Fibroblast of mammary gland (primary cell): ENCODE measurements around the gene ANKDD1B.
A peak's percentile ranks its signal among the peaks of the same experiment; 100 is the strongest.

Experiments used
- DNase-seq: peaks from one replicate; pipeline ENCODE4 v3.0.0-alpha.2; 2010; ENCODE audit warnings: low read depth
- H3K4me3 ChIP-seq: 2 replicates; pipeline ENCODE4 v1.5.1; 2011; ENCODE audit warnings: low read depth, mild to moderate bottlenecking, low read length, moderate library complexity; ENCODE audit not compliant: control insufficient read depth
- TF ChIP-seq, protein P1 (sequence below): conservative IDR thresholded peaks from 2 replicates; pipeline ENCODE4 v1.5.1; 2011; ENCODE audit warnings: low read depth, low read length, inconsistent platforms; ENCODE audit not compliant: control insufficient read depth, insufficient read depth

The ANKDD1B gene

GRCh38 chr5:75677607-75678006, 66.4 kb downstream of the ANKDD1B start:
- H3K4me3 ChIP-seq: no peak overlapping the region
- TF ChIP-seq, protein P1, sequence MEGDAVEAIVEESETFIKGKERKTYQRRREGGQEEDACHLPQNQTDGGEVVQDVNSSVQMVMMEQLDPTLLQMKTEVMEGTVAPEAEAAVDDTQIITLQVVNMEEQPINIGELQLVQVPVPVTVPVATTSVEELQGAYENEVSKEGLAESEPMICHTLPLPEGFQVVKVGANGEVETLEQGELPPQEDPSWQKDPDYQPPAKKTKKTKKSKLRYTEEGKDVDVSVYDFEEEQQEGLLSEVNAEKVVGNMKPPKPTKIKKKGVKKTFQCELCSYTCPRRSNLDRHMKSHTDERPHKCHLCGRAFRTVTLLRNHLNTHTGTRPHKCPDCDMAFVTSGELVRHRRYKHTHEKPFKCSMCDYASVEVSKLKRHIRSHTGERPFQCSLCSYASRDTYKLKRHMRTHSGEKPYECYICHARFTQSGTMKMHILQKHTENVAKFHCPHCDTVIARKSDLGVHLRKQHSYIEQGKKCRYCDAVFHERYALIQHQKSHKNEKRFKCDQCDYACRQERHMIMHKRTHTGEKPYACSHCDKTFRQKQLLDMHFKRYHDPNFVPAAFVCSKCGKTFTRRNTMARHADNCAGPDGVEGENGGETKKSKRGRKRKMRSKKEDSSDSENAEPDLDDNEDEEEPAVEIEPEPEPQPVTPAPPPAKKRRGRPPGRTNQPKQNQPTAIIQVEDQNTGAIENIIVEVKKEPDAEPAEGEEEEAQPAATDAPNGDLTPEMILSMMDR: no peak
- DNase-seq: no peak

GRCh38 chr5:75678155-75678554, 66.9 kb downstream of the ANKDD1B start:
- no peak for DNase-seq
- H3K4me3 ChIP-seq: no peak overlapping the region
- TF ChIP-seq, protein P1: no peak

- no peak overlapping the region for H3K4me3 ChIP-seq
- TF ChIP-seq, protein P1: peak; percentile 60
- peak; percentile 58 for DNase-seq
Measured at GRCh38 chr5:75681125-75681830, 70.0 kb downstream of the ANKDD1B start.

DNA sequence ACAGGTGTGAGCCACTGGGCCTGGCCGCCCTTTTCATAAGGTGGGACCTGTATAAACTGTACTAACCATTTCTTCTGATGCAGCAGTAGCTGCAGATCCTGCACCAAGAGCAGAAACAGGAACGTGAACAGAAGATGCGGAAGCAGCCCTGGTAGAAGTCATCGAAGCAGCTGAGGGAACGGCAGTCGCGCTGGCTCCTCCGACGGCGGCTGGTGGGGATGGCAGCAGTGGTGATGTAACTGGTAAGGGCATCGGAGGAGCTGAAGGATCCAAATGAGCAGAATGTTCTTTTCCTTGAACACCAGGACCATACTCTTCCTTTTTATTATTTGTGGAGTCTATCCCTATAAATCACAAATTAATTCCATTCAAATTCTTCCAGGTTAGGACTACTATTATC, 73.9 kb downstream of the ANKDD1B start:
- DNase-seq: no peak
- TF ChIP-seq, protein P1: no peak
- H3K4me3 ChIP-seq: no peak overlapping the region

- DNase-seq: no peak
- TF ChIP-seq, protein P1: no peak
- no peak overlapping the region for H3K4me3 ChIP-seq
Measured at GRCh38 chr5:75686480-75686879, 75.2 kb downstream of the ANKDD1B start.

GRCh38 chr5:75690669-75691068, 79.4 kb downstream of the ANKDD1B start:
- TF ChIP-seq, protein P1: no peak
- no peak for DNase-seq
- H3K4me3 ChIP-seq: no peak overlapping the region
